Stimulated activated CD4-positive, alpha-beta T cell treated with anti-CD3 and anti-CD28 coated beads, TNF-alpha, amount 100 ng/mL, for 1 hour (primary cell): ENCODE results near the gene CCDC27.

ENCODE experiments used
- DNase-seq, 3 donors: peaks; one replicate each; pipeline ENCODE4 v3.0.0-alpha.2; 2020; ENCODE audit warnings: low read depth in 3 of 3, low spot score in 1 of 3

CCDC27 gene

DNA sequence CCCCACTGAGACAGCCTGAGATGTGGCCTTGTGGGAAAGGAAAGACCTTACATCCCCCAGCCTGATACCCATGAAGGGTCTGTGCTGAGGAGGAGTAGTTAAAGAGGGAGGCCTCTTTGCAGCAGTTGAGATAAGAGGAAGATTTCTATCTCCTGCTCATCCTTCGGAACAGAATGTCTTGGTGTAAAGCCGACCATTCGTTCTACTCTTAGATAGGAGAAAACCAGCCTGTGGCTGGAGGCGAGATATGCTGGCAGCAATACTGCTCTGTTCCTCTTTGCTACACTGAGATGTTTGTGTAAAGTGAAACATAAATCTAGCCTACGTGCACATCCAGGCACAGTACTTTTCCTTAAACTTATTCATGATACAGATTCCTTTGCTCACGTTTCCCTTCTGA, 1.5 kb upstream of the CCDC27 start:
- DNase-seq, result no peak

GRCh38 chr1:3753656-3754454, 1.6 kb downstream of the CCDC27 start:
- DNase-seq, result no peak

GRCh38 chr1:3756394-3756793, 4.1 kb downstream of the CCDC27 start:
- DNase-seq, result no peak

- DNase-seq, result no peak
Observed at GRCh38 chr1:3759164-3759563, 6.9 kb downstream of the CCDC27 start.

GRCh38 chr1:3759796-3760195, 7.5 kb downstream of the CCDC27 start:
- no peak for DNase-seq

- DNase-seq, result no peak
Observed at GRCh38 chr1:3761296-3762010, 9.2 kb downstream of the CCDC27 start.

DNA sequence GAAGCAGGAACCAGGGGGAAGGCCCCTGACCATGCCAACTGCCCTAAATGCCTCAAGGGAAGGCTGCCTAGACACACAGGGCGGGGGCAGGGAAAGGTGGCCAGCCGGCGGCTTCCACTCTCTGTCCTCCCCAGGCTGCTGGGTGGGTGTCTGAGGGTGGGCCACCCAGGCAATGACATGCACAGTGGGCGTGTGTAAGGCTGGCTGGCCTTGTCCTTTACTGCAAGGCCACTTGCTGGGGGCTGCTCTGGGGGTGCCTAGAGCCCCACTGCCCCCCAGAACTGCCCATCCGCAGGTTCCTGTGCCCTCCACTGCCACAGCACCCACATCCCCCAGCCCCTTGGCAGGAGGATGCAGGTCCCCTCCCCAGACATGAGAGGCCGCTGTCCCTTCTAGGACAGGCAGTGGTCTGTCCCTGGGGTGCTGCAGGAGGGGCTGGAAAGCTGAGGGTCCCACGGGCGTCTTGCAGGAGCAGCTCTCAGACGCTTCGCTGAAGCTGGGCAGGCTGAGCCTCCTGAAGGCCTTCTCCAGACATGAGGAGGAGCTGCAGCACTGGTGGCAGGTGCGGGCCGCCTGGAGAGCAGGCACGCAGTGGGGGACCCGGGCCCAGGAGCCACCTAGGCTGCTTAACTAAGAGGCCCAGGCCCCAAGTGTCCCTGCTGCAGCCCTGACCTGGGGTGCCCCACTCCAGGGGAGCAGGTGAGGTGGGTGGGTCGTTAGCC, 10.1 kb downstream of the CCDC27 start:
- no peak for DNase-seq

DNA sequence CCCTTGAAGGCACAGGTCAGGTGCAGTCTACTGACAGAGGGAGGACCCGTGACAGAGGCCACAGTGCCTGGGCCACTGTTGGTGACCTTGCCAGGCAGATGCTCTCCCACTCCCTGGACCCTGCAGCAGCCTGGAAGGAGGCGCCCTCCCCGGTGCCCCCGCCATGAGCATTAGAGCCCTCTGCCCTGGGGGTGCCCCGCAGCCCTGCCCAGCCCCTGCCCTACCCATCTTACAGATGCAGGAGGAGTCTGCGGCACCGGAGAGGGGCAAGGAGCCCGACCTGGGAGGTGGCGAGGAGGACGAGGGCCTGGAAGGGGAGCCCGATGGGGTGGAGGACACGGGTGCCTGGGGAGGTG, 10.6 kb downstream of the CCDC27 start:
- DNase-seq, result no peak

DNA sequence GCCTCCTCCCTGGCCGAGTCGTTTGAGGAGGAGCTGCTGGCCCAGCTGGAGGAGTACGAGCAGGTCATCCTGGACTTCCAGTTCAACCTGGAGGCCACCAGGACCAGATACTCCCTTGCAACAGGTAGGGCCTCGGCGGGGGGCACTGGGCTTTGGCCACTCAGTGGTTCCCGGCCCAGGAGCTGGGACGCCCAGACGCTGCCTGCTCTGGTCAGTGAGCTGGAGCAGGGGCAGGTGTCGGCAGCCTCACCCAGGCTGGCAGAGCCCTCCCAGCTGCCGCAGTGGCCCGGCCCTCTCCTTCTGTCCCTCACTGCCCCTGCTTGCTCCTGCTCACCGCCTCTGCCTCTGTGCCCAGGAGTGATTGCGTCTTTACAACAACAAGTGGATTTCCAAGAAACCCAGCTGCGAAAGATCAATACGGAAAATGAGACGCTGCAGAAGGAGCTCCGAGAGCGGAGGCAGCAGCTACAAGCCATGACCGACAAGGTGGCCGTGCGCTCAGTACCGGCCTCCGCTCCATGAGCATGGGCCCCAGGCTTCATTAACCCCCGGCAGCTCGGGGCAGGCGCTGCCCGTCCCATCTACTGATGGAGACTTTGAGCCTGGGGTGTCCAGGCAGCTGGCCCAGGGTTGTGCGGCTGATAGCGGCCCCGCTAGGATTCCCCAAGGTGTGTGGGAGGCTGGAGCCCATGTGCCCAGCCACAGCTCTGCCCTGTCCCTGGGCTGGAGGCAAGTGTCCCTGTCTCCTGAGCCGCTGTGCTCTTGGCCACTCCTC, 11.3 kb downstream of the CCDC27 start:
- no peak for DNase-seq

DNA sequence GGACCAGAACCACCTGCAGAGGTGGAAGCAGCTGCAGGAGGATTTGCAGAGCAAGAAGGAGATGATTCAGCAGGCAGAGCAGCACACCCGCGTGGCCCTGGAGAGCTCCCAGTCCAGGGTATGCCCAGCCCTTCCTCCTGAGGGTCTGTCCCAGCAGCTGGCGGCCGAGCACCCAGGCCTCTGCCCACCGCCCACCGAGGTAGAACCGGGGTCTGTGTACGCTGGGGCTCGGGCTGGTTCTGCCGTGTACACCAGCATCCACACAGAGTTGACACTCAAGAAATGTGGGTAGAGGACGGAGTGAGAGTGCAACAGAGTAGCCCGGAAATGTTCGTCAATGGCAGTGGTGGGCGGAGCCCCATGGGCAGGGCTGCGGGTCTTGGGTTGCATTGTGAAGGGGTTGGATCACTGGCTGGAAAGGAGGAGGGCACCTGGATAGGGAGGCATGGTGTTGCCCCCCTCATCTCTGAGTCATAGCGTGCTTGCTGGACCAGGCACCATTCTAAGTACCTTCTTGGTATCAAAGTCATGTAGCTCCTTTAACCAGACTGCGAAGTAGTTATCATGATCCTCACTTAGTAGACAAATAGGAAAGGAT, 15.2 kb downstream of the CCDC27 start:
- no peak for DNase-seq

- no peak for DNase-seq
Observed at GRCh38 chr1:3768811-3769390, 16.7 kb downstream of the CCDC27 start.

DNA sequence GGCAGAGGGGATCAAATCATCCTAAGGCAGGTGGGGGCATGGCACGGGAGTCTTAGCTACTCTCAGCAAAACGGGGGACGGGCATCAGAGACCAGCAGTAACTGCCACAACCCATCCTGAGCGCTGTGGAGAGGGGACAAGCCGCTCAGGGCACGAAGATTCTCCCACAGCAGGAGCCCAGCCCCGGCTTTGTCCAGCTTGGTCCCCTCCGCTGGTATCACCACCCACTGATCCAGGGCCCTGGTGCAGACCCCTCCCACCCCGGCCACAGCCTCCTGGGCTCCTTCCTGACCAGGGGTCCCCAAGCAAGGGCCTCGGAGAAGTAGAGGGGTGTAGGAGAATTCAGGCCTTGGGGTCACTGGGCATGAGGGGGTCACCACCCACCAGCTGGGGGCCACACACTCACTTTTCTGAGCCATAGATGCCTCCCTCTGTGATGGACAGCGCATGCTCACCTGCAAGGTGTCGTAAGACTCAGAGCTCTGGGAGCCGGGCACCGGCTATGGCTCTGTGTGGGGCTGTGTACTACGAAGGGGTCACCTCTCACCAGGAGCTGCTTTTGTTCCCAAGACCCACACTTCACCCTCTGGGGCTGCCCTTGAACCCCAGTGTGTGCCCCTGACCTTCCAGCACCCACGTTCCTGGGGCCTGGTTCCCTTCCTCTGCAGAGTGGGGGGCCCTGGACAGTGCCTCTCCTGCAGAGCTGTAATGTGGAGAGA, 18.0 kb downstream of the CCDC27 start:
- no peak for DNase-seq

DNA sequence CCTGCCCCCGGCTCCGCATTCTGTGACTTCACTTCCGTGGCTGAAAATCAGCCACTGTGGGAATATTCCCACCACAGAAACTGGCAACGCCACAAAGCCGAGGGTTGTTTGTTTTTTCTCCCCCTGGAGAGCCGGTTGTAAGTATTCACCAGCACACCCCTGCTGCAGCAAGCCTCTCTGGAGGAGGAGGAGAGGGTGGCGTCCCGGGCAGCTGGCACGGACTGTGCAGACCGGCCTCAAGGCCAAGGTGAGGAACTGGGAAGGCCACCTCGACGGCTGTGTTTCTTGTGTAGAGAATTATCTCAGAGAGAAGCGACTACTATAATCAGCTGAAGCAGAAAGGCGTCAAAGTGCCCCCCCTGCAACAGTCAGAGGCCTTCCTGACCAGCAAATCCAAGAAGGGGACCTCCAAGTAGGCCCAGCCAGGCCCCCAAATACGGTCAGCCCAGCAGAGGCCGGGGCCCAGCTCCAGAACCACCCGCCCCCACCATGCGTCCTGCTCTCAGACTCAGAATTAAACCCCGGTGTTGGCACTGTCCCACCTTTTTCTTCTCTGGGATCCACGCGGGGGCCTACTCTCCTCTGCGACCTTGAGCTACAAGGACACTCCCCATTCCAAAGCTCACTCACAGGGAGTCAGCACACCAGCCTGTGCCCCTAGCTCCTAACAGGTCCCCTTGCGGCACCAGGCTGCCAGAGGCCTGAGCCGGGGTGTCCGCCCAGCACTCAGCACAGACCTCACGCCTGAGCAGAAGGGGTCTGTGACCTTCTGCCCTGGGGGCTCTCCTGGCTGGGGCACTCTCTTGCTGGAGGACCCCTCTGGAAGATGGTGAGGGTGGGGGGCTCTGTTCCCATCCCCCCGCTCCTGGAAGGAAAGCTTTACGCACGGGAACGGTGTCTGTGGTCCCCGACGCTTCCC, 19.1 kb downstream of the CCDC27 start:
- no peak for DNase-seq

DNA sequence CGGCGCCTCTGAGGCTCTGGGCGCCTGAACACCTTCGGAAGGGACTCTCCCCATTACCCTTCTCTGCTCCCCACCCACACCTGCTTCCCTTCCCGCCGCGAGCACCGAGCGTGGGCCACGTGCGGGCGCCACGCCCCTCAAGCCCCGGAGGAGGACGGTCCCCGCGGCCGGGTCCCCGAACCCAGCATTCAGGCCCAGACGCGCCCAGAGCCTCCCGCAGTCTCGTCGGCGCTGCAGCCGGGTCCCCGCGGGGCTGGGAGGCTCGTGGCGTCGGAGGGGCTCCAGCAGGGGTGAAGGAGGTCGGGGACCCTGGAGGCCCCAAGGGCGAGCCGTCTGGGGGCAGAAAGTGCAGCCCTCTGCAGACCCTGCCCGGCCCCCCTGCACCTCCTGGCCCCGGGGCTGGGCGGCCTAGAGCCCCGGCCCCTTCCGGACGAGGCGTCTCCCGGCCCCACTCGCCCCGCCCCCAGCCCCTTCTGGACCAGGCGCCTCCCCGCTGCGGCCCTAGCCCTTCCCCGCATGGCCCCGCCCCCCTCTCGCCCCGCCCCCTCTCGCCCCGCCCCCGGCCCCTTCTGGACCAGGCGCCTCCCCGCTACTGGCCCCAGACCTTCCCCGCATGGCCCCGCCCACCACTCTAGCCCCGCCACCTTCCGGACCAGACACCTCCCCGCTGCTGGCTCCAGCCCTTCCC, 19.9 kb downstream of the CCDC27 start:
- DNase-seq, result peak; percentile 72 to 76 (median 75)

DNA sequence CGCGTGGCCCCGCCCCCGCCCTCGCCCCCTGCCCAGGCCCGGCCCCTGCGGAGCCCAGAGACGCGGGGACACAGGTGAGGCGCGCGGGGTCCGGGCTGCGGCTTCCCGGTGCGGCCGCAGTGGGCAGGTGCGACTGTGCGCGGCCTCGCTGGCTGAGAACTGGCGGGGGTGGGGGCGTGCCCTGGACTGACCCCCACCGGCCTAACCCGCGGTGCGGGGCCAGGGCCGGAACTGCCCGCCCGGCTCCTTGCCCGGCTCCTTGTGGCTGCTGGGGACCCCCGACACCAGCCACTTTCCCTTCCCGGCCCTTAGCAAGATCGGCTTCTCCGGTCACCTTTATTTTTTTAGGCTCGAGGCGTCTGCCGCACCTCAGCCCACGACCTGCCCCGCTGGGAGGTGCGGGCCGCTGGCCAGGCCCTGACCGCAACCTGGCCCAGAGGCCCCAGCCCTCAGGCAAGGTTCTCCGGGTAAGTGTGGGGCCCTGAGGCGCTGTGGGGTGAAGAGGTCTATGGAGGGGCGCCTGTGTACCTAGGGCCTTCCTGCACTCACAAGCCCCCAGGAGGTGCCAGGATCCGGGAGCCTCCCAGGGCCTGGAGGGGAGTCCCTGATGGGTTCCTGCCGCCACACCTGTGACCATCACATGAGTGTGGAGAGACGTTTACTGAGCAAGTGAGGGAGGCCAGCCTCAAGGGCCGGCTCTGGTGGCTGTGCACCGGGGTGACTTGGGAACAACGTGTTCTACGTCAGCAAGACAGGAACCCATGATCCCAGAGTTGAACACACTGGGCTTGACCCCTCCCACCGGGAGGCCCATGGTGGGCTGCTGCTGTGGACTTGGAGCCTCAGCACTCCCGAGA, 20.7 kb downstream of the CCDC27 start, which contains the start of gene SMIM1:
TSS of gene SMIM1 (plus strand) at position 35 of the 857 bp plus-strand sequence. CDS start 2,625 bp downstream, outside the sequence.
- DNase-seq, result no peak

DNA sequence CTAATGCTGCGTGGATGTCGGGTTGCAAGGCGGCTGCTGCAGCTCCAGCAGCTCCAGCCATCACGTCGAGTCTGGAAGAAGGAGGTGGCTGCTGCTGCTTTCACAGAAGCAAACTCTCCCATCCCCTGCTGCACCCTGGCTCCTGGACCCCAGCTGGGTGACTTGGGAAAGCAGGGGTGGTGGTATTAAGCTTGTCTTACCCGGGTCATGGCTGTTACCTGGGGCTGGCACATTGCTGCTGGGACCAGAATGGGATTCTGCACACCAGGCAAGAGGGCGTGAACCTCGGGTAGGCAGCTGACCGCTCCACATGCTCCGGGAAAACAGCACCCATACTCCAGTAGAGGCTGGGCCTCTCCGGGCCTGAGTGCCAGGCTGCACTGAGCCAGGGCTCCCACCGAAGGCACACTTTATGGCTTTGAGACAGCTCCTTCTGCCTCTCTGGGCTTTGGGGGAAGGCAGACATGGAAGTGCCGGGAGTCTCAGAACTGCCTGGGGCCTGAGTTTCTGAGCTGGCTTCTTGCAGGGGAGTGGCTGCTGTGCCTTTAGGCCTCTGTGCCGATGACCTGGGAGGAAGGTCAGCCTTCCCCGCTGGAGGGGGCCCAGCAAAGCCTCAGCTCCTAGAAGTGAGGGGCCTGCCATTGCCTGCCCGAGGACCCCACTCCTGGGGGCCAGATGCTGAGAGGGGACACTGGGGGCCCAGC, 21.5 kb downstream of the CCDC27 start:
- no peak for DNase-seq
